Astrocyte (in vitro differentiated cells and primary cell): ENCODE measurements around the gene PFKFB4.

Experiments used
- EZH2 ChIP-seq: IDR thresholded peaks from 2 replicates; pipeline ENCODE4 v1.6.1; 2012; ENCODE audit warnings: mild to moderate bottlenecking, low read length, inconsistent platforms; ENCODE audit not compliant: insufficient read depth
- TF ChIP-seq, protein P1 (sequence below): IDR thresholded peaks from 2 replicates; pipeline ENCODE4 v1.5.1; 2011; ENCODE audit warnings: low read depth, mild to moderate bottlenecking, inconsistent platforms, low read length, moderate library complexity; ENCODE audit not compliant: insufficient read depth

DNA sequence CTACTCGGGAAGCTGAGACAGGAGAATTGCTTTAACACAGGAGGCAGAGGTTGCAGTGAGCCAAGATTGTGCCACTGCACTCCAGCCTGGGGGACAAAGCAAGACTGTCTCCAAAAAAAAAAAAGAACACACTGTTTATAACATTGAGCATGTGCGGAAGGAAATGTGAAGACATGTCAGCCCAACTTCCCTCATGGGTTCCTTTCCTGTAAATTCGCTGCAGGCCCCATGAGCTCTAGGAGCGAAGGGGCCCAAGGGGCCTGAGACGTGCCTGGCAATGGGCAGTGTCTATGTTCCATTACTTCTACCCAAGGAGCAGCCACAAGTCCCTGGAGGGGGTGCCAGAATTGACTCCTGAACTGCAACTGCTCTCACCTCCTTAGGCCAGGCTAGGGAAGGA, 3.2 kb downstream of the PFKFB4 start:
- TF ChIP-seq, protein P1, sequence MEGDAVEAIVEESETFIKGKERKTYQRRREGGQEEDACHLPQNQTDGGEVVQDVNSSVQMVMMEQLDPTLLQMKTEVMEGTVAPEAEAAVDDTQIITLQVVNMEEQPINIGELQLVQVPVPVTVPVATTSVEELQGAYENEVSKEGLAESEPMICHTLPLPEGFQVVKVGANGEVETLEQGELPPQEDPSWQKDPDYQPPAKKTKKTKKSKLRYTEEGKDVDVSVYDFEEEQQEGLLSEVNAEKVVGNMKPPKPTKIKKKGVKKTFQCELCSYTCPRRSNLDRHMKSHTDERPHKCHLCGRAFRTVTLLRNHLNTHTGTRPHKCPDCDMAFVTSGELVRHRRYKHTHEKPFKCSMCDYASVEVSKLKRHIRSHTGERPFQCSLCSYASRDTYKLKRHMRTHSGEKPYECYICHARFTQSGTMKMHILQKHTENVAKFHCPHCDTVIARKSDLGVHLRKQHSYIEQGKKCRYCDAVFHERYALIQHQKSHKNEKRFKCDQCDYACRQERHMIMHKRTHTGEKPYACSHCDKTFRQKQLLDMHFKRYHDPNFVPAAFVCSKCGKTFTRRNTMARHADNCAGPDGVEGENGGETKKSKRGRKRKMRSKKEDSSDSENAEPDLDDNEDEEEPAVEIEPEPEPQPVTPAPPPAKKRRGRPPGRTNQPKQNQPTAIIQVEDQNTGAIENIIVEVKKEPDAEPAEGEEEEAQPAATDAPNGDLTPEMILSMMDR: no peak
- TF ChIP-seq EZH2: no peak
